GM18517 (cell line): ENCODE data around the gene ERG.

Source experiments
- ATAC-seq: cut with Tn5 transposase; IDR thresholded peaks from one replicate; pipeline ENCODE4 v1.9.1; 2021; ENCODE audit warnings: mild to moderate bottlenecking, moderate library complexity; ENCODE audit not compliant: unreplicated experiment

The ERG gene

DNA sequence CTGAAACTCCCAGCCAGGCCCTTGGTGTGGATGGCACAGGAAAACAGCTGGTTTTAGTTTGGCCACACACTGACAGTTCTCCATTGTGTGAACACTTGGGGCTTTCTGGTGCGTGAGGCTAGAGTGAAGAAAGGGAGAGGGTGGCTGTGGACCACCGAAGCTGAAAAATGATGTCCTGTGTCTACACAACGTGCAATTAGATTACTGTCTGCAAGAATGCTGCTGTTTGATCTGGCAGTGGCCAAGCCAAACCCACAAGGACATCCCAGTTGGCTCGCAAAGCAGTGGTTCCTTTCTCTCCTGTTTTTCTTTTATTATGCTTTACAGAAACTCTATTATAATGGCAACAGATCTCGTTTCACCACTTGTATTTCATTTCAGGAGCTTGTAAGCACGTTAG is 58.9 kb downstream of the ERG start:
- ATAC-seq = no peak

DNA sequence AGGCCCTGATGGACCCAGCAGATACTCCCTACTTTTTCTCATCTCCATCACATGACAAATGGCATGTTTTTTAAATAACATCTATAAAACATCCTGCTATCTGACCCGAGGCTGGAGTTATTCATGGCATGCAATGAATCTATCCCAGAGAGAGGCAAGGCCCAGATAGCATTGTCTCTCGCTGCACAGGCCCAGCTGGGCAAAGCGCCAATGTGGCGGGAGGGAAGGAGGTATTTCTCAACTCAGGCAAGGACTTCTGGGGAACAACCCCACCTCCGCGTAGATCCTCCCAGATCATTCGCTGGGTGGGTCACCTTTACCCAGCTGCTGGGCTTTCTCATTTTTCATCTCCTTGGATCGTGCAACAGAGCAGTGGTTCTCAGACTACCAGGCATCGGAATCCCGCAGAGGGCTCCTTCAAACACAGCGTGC is 59.8 kb downstream of the ERG start:
- no peak for ATAC-seq

DNA sequence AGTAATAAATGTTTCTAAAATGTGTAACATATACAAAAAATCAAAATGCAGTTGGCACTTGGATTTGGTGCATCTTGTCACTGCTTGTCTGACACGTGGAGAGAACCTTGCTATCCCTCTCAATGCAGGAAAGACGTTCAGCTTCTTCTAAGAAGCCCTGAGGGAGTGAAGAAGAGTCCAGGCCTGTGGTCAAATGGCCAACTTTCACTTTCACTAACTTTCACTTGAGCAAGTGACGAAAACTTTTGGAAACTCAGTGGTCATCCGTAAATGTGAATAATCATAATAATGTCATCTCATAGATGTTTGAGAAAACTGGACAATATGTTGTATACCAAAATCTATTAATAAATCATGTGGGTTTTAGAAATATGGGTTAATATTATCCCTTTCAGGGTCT is 61.9 kb downstream of the ERG start:
- no peak for ATAC-seq

DNA sequence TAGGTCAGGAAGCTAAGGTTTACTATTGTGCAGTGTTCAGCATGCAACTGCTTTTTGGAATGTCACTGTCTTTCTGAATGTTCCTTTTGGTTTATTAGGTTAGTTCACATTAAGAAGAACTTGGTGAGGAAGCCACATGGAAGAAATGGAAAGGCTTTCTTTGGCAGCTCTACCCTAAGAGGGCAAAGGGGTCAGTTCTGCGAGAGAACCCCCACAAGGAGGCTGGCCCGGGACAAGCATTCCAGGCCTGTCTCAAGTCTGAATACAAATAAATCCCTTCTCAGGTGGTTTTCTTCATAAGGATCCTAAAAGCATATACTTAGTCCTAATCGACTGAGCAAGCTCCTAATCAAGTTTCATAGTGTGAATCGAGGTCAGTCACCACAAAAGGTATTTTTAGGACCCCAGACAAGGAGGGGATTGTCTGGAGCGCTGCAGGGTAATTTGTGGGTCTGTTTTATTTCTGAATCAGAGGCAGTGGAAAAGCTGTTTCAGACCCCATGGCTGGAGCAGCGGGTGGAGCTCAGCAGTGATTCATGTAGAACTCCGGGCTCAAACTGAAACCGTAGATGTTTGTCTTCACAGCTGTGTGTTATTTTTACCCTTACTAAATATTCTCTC is 63.3 kb downstream of the ERG start:
- no peak for ATAC-seq

DNA sequence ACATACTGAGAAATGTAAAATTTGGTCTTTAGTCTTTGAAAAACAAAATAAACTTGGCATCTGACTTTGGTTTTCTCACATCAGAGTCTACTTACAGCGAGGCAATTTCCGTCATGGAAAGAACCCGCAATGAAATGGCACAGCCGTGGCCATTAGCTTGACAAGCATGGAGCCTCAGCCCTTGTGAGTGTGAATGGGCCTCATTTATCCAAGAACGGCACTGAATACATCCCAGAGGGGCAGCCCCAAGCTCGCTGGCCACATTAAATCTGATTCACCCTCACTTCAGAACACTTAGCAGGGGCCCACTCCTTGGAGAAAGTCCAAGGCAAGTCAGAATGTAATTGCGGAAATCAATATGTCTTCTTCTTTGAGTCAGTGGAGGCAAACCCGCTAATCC is 64.8 kb downstream of the ERG start:
- ATAC-seq = no peak

DNA sequence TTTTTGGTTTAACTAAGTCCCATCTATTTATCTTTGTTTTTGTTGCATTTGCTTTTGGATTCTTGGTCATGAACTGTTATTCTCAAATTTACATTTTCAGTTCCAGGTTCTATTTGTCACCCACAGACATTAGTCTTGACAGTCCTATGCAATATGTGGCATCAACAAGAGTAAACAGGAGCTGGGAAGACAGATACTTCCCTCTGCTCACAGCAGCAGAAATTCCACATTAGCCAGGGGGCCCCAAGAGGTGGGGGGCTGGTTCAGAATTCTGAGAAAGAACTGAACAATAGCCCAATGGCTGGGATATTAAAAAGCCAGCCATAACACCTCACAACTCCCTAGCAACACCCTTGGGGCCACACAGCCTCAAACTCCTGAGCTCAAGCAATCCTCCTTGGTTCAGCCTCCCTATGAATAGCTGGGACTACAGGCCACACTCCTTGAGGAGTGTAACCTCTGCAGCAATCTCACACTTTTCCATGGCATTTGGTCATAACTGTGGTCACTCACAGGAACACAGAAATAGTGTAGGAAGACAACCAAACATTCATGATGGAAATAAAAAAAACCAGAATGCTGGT is 67.8 kb downstream of the ERG start:
- ATAC-seq = no peak

DNA sequence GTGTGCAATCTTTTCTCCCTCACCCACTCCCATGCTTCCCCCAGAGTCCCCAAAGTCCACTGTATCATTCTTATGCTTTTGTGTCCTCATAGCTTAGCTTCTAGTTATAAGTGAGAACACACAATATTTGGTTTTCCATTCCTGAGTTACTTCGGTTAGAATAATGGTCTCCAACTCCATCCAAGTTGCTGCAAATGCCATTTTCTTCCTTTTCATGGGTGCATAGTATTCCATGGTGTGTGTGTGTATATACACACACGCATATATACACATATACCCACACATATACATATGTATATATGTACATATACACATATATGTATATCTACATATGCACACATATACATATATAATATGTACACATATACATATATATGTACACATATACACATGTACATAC is 69.3 kb downstream of the ERG start:
- ATAC-seq = no peak

DNA sequence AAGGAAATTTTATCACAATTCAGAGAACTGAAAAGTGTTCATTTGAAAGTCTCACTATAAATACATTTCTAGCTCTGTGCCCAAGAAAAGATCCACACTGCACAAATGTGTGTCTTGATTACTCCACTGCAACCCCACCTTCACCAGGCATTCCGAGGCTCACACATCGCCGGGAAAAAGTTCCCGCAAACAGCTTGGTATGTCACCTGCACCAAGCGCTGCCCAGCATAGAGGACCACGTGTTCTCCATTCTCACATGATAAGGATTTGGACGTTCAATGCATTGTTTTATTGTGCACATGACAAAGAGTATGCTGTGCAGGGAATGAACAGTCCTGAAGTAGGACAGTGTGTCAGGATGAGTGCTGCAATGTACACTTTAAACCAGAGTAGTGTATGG is 70.1 kb downstream of the ERG start:
- ATAC-seq = no peak

DNA sequence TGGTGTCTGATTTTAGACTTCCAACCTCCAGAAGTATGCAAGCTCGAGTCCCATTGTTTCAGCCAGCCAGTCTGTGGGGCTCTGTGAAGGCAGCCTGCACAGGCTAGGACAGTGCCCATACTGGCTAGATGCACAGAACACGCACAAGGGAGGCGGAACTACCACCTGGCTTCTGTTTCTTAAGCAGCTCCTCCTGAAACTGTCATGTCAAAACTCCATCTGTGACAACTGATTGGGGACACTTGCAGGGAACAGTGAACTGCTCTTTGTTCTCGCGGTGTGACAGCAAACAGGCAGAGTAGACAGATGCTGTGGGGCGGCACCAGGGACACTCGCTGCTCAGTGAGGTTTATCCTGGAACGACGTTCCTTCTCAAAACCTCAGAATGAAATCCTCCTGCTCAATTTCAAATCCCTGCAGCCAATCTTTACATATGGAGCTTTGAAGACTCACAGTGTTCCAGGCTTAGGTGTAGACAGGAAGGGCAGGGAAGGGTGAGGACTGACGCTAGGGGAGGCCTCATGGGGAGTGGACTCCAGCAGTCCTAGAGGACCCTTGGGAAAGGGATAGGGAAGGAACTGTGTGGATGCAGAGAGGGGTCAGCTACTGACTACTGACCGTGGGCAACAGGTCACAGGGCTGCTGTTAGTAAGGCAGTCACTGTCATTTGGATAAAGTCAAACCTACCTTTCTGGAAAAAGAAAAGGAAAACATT is 73.8 kb downstream of the ERG start:
- no peak for ATAC-seq

DNA sequence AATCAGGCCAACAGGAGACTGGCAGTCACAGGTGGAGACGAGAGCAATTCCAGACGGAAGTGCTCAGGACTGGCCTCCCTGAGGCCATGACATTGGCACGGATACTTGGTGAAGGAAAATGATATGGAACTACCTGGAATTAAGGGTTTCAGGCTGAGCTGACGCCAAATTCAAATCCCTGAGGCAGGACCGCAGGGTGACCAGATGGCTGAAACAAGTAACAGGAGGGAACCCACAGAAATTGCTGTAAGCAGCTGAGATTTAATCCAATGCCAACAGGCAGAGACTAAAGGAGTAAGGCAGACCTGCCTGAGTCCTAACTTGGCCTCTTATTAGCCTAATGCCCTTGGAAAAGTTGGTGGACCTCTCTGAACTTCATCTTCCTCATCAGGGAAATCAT is 76.2 kb downstream of the ERG start:
- no peak for ATAC-seq

DNA sequence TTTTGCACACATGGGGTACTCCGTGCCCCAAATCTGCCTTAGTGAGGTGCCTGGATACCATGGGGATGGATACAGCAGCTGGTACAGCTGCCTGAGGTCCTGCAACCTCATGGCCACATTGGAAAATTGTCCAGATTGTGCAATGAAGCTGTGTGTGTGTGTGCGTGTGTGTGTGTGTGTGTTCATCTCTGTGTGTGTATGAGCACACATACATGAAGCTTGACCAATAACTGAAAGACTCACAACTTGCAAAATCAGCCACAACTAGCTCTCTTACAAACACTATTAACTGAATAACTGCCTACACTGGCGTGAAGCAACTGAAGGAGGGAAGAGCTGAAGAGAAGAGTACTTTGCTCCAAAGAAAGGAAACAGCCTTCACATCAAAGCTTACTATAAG is 78.1 kb downstream of the ERG start:
- no peak for ATAC-seq

DNA sequence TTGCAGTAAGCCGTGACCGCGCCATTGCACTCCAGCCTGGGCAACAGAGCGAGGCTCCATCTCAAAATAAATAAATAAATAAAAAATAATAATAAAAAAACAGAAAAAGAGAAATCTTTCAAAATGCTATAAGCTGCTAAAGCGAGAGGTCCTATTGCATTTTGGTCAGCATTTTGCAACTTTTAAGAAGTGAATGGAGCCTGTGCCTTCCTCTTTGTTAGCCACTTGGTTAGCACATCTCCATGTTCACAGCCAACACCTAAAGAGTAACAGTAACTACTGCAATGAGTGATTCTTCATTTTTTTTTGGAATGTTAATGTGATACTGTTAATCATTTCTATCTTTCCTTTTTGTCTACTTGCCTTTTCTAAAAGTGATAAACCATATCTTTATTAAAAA is 80.6 kb downstream of the ERG start:
- ATAC-seq = no peak

DNA sequence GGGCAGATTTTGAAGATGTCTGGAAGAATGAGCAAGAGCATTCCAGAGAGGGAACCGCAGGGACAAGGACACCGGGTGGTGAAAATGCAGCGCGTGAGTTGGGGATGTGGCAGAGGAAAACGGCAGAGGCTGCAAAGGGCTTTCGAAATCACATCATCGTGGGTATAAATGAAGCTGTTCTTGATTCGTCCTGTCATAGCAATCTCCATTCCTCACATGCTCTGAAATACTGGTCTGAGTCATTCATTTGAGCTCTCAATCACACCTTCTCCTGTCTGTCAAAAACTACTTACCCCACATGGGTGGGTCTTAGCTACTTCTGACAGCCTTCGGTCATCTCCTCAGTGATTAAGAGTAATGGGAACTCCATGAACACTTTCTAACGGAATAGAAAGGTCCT is 81.5 kb downstream of the ERG start:
- no peak for ATAC-seq

DNA sequence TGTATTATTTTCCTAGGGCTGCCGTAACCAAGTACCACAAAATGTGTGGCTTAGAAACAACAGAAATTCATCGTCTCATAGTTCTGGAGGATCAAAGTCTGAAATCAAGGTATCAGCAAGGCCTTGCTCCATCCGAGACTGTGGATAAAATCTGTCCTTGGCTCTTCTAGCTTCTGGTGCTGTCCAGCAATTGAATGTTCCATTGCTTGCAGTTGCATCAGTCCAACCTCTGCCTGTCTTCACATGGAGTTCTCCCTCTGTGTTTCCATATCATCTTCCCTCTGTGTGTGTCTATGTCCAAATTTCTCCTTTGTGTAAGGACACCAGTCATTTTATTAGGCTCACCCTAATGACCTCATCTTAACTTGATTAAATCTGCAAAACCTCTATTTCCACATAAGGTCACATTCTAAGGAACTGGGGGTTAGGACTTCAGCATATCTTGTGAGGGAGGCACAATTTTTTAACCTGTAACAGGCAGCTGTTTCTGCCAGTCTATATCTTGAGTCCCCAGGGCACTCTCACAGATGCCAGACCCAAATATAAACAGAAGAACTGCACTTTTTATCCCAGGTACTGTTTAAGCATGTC is 84.2 kb downstream of the ERG start:
- ATAC-seq = no peak

DNA sequence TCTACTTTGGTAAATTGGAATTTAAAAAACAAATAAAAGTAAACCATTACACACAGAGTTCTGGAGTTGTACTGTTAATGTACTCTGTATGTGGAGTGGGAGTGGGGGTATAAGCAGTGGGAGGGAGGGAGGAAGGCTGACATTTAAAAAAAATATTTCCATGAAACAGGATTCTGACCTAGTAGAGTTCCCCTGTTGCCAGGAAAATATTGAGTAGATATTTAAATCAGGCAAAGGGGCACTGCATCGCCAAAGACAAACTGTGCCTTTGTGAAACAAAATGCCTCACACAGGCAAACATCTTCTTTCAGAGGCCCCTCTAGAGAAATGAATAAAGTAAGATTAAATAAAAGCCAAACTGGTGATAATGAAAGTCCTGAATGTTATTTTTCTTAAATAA is 87.8 kb downstream of the ERG start:
- no peak for ATAC-seq

DNA sequence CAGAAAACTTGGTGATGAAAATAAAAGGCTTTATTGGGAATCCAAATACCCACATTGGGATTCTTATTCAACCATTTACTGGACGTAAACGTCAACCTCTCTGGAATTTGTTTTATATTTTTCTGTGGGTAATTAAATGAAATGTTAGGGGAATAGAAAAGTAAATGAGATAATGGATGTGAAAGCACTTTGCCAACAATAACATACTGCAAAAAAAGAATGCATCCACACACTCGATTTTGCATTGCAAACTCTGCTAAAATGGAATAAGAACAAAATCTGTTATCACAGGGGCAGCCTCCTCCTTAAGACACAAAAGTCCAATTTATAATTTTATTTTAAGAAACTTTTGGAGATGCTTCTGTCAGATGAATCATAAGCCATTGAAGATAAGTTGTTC is 88.4 kb downstream of the ERG start:
- no peak for ATAC-seq

DNA sequence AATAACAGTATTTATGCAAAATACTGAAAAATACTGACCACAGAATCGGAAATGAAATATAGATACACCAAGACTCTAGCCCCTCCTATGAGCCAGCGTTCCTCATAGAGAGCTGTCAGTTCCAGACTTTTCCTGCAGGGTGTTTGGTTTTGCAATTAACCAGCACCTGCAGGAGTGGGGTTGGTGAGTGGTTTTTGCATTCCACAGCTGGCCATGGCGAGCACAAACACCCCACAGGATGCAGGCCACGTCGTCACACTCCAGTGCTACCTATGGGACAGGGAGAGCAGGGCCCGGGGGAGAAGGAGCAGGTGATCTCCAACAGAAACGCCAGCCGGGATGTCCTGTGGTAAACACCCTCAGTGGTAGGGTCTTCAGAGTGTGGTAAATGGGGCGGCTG is 94.1 kb downstream of the ERG start:
- ATAC-seq = no peak

DNA sequence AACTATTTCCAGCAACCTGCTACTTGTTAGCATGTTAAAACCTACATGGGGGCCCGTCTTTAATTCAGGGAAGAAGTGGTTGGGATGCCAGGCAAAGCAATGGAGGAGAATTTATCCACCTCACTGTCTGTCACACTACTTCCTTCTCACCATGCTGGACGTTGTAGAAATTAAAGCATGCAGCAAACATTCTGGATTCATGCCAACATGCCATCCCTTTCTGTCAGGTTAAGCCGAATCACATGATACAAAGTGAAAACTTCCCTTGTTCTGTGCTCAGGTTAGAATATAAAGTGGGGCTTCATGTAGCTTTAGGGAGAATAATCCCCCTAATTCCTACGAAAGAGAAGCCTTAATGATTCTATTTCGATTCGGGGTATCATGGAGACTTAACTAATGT is 95.5 kb downstream of the ERG start:
- no peak for ATAC-seq

DNA sequence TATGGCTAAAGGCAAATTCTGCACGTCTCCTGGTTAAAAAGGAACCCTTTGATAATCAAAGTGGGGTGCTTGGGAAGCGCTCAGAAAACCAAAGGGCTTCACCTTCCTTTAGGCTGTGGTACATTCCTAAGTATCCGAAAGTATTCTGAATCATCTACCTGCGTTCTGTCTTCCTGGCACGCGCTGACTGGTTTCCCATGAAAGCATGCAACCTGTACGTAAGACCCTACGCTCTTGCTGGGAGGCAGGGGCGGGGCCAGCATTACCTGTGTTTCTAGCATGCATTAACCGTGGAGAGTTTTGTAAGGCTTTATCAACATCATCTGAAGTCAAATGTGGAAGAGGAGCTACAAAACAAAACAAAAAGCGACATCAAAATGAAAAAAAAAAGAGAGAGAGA is 96.0 kb downstream of the ERG start:
- no peak for ATAC-seq

DNA sequence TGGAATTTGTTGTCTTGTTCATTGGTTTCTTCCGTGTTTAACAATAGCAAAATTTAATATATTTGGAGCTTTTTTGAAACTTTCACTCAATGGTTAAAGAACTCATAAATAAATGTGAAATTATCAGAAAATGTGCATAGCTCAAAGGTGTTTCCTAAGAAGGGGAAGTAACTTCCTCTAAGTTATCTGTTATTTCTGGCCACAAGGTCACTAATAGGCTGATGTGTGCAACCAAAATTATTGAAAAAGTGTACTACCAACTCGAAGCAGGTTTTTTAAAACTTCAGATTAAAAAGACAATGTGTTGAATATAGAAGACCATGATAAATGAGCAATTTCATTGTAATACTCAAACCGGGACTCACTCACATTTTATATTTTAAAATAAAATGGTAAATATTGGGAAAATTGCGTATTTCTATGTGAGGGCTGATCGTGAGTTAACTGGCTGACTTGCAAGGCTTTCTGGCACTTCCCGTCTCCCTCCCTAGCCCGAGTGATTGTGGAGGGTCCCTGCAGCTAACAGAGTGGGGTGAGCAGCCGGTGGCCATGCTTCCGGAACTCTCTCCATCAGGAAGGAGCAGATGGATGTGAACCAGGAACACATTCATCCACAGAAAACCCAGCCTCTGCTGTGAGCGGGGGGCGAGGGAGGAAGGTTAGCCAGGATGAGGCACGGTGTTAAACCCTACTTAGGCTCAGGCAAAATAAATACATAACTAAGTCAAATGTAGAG is 96.9 kb downstream of the ERG start:
- ATAC-seq = no peak

DNA sequence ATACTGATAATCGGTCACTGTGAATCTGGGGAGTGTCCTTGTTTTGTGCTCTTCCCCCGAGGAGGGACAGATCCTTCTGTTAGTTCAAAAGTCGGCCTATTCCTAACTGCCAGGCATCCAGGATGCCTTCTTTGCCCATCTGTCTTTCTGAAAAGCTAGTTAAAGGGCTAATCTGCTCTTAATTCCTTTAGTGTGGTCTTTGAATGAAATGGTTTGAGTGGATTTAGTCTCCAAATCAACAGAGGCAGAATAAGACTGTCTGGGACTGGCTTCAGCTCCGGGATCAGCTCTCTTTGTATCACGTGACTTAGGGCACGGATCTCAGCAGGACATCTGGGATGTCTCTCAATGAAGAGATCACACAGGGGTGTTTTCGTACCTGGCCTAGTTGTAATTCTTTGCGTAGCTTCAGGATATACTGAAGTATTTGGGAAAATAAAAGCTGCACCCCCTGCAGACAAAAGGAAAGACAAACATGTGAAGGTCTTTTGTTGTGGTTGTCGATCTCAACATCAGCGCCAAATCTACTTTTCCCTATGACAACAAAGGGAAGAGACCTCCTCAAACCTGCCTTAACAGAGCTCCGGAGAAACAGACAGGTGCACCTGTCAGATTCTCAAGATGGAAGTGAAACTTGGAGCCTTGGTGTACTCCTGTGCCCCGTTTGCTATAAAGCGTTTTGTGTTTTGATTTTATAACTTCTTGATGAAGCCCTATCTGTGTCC is 97.9 kb downstream of the ERG start:
- no peak for ATAC-seq
